HG02970 (cell line): Measurements from ENCODE around the gene INSIG2.

Experiments used
- ATAC-seq: cut with Tn5 transposase; IDR thresholded peaks from one replicate; pipeline ENCODE4 v1.9.1; 2021; ENCODE audit warnings: mild to moderate bottlenecking, moderate library complexity, moderate number of reproducible peaks; ENCODE audit not compliant: unreplicated experiment, low FRiP score

The INSIG2 gene

GRCh38 chr2:118088051-118089024 is at the start of gene INSIG2:
TSS of gene INSIG2 (plus strand) at chr2:118088471. CDS start at chr2:118096557, 8,086 bp downstream.
- peak; percentile 98 for ATAC-seq

GRCh38 chr2:118040891-118041290 is 47.4 kb upstream of the INSIG2 start:
- no peak for ATAC-seq

- ATAC-seq, result no peak
These were observed 44.1 kb upstream of the INSIG2 start for GRCh38 chr2:118044103-118044716.

- ATAC-seq, result no peak
These were observed 43.4 kb upstream of the INSIG2 start for GRCh38 chr2:118044854-118045253.

GRCh38 chr2:118045286-118045685 is 43.0 kb upstream of the INSIG2 start:
- ATAC-seq, result no peak

GRCh38 chr2:118046634-118047210 is 41.5 kb upstream of the INSIG2 start:
- no peak for ATAC-seq

GRCh38 chr2:118047380-118047826 is 40.9 kb upstream of the INSIG2 start:
- no peak for ATAC-seq

- no peak for ATAC-seq
These were observed 39.9 kb upstream of the INSIG2 start for GRCh38 chr2:118048401-118048800.

- no peak for ATAC-seq
These were observed 39.0 kb upstream of the INSIG2 start for GRCh38 chr2:118049140-118049815.

- ATAC-seq, result no peak
These were observed 38.5 kb upstream of the INSIG2 start for GRCh38 chr2:118049816-118050140.

GRCh38 chr2:118050386-118050785 is 37.9 kb upstream of the INSIG2 start:
- no peak for ATAC-seq

- ATAC-seq, result no peak
These were observed 37.3 kb upstream of the INSIG2 start for GRCh38 chr2:118050974-118051373.

GRCh38 chr2:118051826-118052358 is 36.4 kb upstream of the INSIG2 start:
- no peak for ATAC-seq

- ATAC-seq, result no peak
These were observed 35.8 kb upstream of the INSIG2 start for GRCh38 chr2:118052474-118052873.

GRCh38 chr2:118053681-118054080 is 34.6 kb upstream of the INSIG2 start:
- ATAC-seq, result no peak

- ATAC-seq, result no peak
These were observed 33.9 kb upstream of the INSIG2 start for GRCh38 chr2:118054213-118055008.

- ATAC-seq, result peak; percentile 54
These were observed 32.6 kb upstream of the INSIG2 start for GRCh38 chr2:118055512-118056164.

- ATAC-seq, result peak; percentile 72
These were observed 32.1 kb upstream of the INSIG2 start for GRCh38 chr2:118056165-118056534.

GRCh38 chr2:118056801-118057200 is 31.5 kb upstream of the INSIG2 start:
- no peak for ATAC-seq
